Hematopoietic multipotent progenitor cell treated with erythropoietin and hydrocortisone succinate and interleukin-3 and kit ligand, for 17 days (in vitro differentiated cells): ENCODE data around the gene FRAT1.

ENCODE experiments used
- DNase-seq: peaks from one replicate; pipeline ENCODE4 v3.0.0-alpha.2; 2015; ENCODE audit warnings: low spot score

FRAT1 gene

GRCh38 chr10:97307866-97308780 is 10.9 kb upstream of the FRAT1 start:
- DNase-seq: no peak

DNA sequence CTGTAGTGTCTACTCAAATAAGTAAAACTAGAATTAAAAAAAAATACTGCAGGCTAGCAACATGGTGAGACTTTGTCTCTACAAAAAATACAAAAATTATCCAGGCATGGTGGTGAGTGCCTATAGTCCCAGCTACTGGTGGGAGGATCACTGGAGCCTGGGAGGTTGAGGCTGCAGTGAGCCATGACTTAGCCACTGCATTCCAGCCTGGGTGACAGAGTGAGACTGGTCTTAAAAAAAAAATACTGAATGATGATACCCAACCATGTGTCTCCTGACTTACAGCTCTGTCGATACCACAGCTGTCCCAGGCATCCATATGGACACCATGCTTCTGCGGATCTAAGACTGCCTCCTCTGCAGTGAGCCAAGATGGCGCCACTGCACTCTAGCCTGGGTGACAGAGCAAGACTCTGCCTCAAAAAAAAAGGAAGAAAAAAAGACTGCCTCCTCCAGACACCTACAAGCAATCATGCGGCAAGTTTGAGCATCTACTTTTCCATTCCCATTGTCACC is 7.9 kb upstream of the FRAT1 start:
- DNase-seq: no peak

DNA sequence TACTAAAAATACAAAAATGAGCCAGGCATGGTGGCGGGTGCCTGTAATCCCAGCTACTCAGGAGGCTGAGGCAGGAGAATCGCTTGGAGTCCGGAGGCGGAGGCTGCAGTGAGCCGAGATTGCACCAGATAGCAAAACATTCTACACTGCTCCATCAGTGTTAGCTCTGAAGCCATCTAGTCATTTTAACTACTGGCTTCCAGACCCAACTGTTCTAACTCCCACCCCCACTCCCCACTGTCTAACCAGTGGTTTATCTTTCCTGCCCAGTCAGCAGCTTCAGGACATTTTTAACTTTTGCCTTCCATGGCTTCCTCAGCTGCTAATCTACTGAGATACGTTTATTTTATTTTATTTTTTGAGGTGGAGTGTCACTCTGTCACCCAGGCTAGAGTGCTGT is 6.2 kb upstream of the FRAT1 start:
- DNase-seq: no peak

GRCh38 chr10:97314671-97315070 is 4.4 kb upstream of the FRAT1 start:
- DNase-seq: no peak

GRCh38 chr10:97319671-97320479 is 804 bp downstream of the FRAT1 start:
- DNase-seq: peak; percentile 47

- DNase-seq: no peak
These were observed 1.5 kb downstream of the FRAT1 start for GRCh38 chr10:97320480-97321031.

GRCh38 chr10:97321032-97321803 is 2.1 kb downstream of the FRAT1 start:
- DNase-seq: no peak

- no peak for DNase-seq
These were observed 2.7 kb downstream of the FRAT1 start for GRCh38 chr10:97321804-97322190.

- DNase-seq: no peak
These were observed 4.4 kb downstream of the FRAT1 start for GRCh38 chr10:97323501-97323900.

DNA sequence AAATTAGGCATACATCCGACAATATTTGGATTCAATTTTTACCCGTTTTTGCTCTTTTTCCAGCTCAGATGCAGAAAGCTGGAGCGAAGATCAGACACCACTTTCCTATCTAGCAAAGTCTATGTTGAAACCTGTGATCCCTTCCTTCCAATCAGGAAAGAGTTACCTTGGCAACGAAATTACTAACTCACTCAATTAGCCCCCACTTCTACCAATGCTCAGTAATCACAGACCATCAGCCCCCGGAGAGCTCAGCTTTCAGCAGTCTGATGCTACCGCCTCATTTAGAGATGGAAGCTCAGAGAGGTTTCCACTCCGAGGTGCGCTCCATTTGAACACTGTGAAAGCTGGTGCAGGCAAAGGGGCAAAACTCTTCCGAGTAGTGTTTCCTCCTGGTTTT is 6.7 kb downstream of the FRAT1 start:
- no peak for DNase-seq

- DNase-seq: no peak
These were observed 8.6 kb downstream of the FRAT1 start for GRCh38 chr10:97327348-97328294.

DNA sequence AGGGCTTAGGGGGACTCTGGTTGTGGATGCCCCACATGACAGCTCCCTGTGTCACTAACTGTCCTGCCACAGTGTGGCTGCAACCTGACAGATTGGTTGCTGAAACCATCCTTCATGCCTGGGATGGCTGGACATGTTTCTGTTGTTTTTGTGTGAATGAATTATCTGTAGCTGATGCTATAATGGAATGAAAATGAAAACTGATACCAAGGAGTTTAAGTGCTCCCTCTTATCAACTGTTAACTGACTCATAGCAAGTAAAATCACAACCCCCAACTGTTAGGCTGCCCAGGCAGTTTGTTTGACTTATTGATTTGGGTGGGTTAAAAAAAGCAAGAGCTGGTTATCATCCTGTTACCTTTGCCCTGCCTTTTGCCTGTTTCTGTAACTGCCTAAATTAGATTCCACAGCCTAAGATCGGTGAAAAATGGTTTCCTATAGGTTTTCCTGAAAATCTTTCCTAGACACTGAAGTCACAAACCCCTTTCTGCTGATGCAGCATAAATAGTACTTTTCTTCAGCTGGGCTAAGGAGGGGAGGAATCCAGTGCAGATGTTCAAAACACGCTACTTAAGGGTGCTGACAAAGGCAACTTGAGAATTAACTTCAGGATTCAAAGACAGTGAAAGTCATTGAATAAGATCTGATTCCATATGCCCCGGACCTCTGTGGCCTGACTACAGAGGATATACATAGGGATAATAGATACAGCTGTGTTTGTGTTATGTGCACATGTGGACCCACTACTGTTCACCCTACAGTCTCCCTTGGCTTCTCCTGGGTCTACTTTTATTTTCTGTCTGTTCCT is 9.8 kb downstream of the FRAT1 start:
- DNase-seq: no peak

DNA sequence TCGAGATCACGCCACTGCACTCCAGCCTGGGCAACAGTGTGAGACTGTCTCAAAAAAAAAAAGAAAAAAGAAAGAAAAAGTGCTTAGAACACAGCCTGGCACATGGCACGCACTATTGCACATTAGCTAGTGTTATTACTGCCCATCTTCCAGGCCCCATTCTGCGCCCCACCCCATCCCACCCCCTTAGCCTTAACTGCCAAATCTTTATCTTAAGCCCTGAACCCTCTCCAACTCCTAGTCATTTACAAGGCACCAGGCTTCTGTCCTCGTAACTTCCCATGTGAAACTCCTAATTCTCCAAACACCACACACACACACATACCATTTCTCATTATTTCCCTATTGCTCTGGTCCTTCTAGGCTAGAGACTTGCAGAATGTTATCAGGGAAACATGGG is 10.7 kb downstream of the FRAT1 start:
- no peak for DNase-seq

DNA sequence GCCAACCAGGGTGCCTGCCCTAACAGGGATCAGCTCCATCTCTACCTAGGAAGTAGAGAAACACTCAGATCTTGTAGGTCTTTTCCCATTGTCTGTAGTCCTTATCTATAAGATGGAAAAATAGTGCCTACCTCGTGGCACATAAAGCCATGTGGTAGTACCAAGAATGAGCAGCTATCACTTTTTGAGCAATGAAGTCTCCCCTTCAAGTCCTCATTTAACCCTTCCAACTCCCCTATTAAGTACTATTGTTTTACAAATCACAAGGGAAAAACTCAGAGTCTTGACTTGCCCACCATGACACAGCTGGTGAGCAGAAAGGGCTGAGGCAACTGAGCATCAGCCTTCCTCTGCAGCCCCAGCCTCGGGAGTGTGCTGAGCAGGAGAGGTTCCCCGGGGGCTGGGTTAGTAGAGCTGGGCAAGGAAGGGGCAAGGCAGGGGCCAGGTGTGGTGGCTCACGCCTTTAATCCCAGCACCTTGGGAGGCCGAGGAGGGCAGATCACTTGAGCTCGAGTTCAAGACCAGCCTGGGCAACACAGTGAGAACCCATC is 12.2 kb downstream of the FRAT1 start:
- no peak for DNase-seq

DNA sequence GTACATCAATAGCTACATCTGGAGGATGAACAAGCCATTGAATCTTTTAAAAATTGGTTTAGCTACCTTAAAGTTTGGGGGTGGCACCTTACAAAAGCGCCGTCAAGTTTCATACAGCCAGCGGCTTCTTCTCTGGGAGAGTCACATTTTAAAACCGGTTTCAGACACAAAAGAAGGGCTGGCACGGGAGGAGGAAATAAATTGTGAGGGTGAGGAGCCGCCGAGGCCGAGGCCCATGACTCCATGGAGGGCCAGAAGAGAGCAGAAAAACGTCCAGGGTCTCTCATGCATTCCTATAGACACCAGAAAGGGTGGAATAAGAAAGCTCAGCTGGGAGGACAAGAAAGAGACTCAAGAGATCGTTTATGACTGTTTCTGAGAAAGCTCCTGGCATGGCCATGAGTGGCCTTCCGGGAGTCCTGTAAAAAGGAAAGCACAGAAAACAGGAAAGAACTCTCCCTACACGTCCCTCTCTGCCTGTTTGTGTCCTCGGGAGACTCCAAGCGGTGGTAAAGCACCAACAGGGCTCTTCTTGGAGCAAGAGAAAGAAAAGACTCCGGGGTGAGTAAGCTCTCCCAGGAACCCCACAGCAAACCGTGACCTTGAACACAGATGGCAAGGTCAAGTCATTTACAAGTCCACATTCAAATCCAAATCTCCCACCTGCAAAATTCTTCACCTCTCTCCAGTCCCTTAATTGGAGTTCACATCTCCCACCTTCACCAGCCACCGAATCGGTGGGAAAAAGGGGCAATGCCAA is 13.7 kb downstream of the FRAT1 start:
- DNase-seq: peak; percentile 51

DNA sequence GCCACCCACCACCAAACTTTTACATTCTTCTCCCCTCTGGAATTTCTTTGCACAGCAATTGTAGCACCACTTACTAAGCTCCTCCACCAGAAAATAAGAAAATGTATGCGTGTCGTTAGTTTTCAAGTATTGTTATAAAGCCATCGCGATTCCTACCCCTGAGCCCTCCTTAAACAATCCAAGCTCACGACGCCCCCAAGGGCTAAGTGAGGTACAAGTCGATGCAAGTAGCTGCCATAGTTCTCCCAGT is 14.2 kb downstream of the FRAT1 start:
- DNase-seq: peak; percentile 31

- DNase-seq: peak; percentile 36
These were observed 14.7 kb downstream of the FRAT1 start for GRCh38 chr10:97333601-97334369.
